Activated CD8-positive, alpha-beta memory T cell treated with anti-CD3 and anti-CD28 coated beads, Interleukin-2, amount 10 ng/mL, durations not matched to agents 7 days and 5 days (primary cell): ENCODE data around the gene GOLGA8B. TPM values are rescaled to one million over a fixed set of nuclear protein-coding genes. Genes with fewer than 3 reads are reported as not detected.

Experiments
- total RNA-seq, 2 experiments: library from RNA; stranded (reverse); gene quantifications; one replicate each; pipeline ENCODE4 v1.2.3, GENCODE V29; 2021

GOLGA8B gene
- total RNA-seq, 2 experiments from 2014 or later, result 278 to 372 TPM

Other genes starting within 250 kb of the GOLGA8B start
- gene SLC12A6, start 245.9 kb downstream of the GOLGA8B start, total RNA-seq, result 10 to 100 TPM; 28.2 to 55.2 TPM
- 100 to 1,000 TPM; 166 to 249 TPM for gene NOP10, start 240.5 kb downstream of the GOLGA8B start, total RNA-seq
- not detected for gene NUTM1, start 240.3 kb downstream of the GOLGA8B start, total RNA-seq
- gene LPCAT4, start 216.5 kb downstream of the GOLGA8B start, total RNA-seq, result 100 to 1,000 TPM; 126 to 128 TPM
- gene GOLGA8A, start 145.8 kb downstream of the GOLGA8B start, total RNA-seq, result 100 to 1,000 TPM; 224 to 256 TPM
- not detected for gene GJD2, start 171.3 kb upstream of the GOLGA8B start, total RNA-seq
- gene ACTC1, start 211.9 kb upstream of the GOLGA8B start, total RNA-seq, result not detected